Sigmoid colon (tissue), 7 donors: Measurements from ENCODE around the gene MBP. TPM values are rescaled to one million over a fixed set of nuclear protein-coding genes. Genes with fewer than 3 reads are reported as not detected.
"Not testable (repeated sequence)": the region's sequence is repeated elsewhere in the genome, so short reads cannot be mapped to it uniquely, and the experiment has no call there.

Experiments used
- DNase-seq: peaks from one replicate; pipeline ENCODE4 v3.0.0-alpha.2; 2019
- H3K27ac ChIP-seq, 4 donors: fragments of 200-600 bp; sonication (generic); one replicate each; pipeline ENCODE4 v1.5.1; 2016 to 2019; ENCODE audit warnings: mild to moderate bottlenecking in 1 of 4
- H3K27me3 ChIP-seq, 3 donors: fragments of 200-600 bp; sonication (generic); one replicate each; pipeline ENCODE4 v1.5.1; 2019; ENCODE audit warnings: mild to moderate bottlenecking in 1 of 3
- H3K36me3 ChIP-seq, 4 donors: fragments of 200-600 bp; sonication (generic); one replicate each; pipeline ENCODE4 v1.5.1; 2016 to 2019
- H3K4me1 ChIP-seq, 4 donors: fragments of 200-600 bp; sonication (generic); one replicate each; pipeline ENCODE4 v1.5.1; 2017 to 2019
- H3K4me3 ChIP-seq, 4 donors: fragments of 200-600 bp; sonication (generic); one replicate each; pipeline ENCODE4 v1.5.1; 2017 to 2019; ENCODE audit warnings: mild to moderate bottlenecking in 2 of 4, moderate library complexity in 1 of 4
- H3K9me3 ChIP-seq, 4 donors: fragments of 200-600 bp in 3 of 4; sonication (generic) in 3 of 4; one replicate each; pipeline versions ENCODE4 v1.5.1 to v1.6.1; 2013 to 2019
- EP300 ChIP-seq, 4 donors: sonication (generic); formaldehyde crosslinking; IDR thresholded peaks; one replicate each; pipeline ENCODE4 v1.6.1; 2017; ENCODE audit warnings: antibody characterized with exemption in 4 of 4
- POLR2A ChIP-seq, 2 donors: fragments of 450-650 bp; IDR thresholded peaks; one replicate each; pipeline ENCODE4 v1.6.1; 2016; ENCODE audit warnings: antibody characterized with exemption in 2 of 2, mild to moderate bottlenecking in 2 of 2, moderate library complexity in 2 of 2
- POLR2AphosphoS5 ChIP-seq, 4 donors: sonication (generic); formaldehyde crosslinking; IDR thresholded peaks; one replicate each; pipeline ENCODE4 v1.6.1; 2017; ENCODE audit warnings: antibody characterized with exemption in 4 of 4
- WGBS, 2 donors: extraction: QIAGEN DNeasy Blood & Tissue Kit; methylation state at CpG; one replicate each; pipeline ENCODE4 v1.1.7; 2013; 5-methylcytosine and 5-hydroxymethylcytosine counted together
- intact Hi-C: fragments of 100-400 bp; cut with DNase I; formaldehyde crosslinking; loops from one replicate; pipeline ENCODE4 v1.15.1; 2023
- polyA plus RNA-seq, 3 donors: library from polyadenylated mRNA; stranded (reverse); fragments of 200-250 nt; gene quantifications; one replicate each; pipeline ENCODE4 v1.2.3, GENCODE V29; 2013
- total RNA-seq, 4 donors: library from RNA; depleted of rRNA; stranded (reverse); fragments of >200 nt; gene quantifications; one replicate each; pipeline ENCODE4 v1.1.0, GENCODE V29; 2016
- TF ChIP-seq, protein P1 (sequence below), 4 experiments: fragments of 450-650 bp in 3 of 4; fragments of 200-600 bp in 1 of 4; IDR thresholded peaks; one replicate each; pipeline ENCODE4 v1.5.1; 2016 to 2019; ENCODE audit warnings: antibody characterized with exemption in 4 of 4, mild to moderate bottlenecking in 3 of 4, moderate library complexity in 2 of 4
- donor health status: healthy with polysubstance abuse.
- donor health status: Bipolar disorder and iron deficiency.
- donor health status: healthy.

Gene MBP
- total and polyA plus RNA-seq, 7 donors, result 18.3 to 30.7 (median 24.0) TPM

DNA sequence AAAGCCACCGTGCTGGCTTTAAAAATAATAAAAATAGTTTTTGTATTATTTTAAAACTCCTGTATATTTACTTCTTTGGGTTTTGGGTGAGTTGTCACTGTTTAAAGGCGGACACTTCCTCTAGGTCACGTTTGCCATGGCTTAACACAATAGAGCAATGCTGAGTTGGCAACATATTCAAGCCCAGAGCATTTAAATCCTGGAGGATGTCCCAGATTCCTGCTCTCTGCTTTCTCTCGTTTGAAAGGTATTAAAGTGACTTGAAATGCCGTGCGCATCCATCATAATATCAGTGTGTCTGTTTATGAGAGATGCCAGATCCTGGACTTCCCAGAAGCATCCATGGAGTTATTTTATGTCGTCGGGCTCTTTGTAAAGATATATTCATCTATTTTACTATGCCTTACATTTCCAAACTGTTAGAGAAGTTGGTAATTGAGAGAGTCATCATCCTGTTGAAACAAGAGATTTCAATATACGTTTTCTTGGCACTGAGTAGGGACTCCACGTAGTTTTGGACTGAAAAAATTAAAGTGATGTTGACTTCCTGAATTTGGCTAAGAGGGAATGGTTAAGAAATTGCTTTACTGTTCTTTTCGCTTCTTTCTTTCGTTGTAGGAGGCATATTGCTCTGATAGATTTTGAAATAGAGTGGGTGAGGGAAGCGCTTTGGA lies 159.6 kb downstream of the MBP start:
- no peak for DNase-seq
- Histone ChIP-seq H3K27ac (no peak overlapping the region), H3K36me3 (peaks cover 0 to 12% (median 0%) of the 10 kb centered on the region in 4 donors), H3K4me1 (peaks cover 0 to 9% (median 6%) of the 10 kb centered on the region in 4 donors), H3K27me3 (no peaks in the 10 kb centered on the region), H3K4me3 (no peak overlapping the region), H3K9me3 (no peaks in the 10 kb centered on the region)
- WGBS, 2 donors, result 83 to 90% methylated on average over 13 of the region's 13 CpGs
- TF ChIP-seq POLR2A (IDR thresholded peaks at IDR 0.05), result no peak
- TF ChIP-seq, protein P1, sequence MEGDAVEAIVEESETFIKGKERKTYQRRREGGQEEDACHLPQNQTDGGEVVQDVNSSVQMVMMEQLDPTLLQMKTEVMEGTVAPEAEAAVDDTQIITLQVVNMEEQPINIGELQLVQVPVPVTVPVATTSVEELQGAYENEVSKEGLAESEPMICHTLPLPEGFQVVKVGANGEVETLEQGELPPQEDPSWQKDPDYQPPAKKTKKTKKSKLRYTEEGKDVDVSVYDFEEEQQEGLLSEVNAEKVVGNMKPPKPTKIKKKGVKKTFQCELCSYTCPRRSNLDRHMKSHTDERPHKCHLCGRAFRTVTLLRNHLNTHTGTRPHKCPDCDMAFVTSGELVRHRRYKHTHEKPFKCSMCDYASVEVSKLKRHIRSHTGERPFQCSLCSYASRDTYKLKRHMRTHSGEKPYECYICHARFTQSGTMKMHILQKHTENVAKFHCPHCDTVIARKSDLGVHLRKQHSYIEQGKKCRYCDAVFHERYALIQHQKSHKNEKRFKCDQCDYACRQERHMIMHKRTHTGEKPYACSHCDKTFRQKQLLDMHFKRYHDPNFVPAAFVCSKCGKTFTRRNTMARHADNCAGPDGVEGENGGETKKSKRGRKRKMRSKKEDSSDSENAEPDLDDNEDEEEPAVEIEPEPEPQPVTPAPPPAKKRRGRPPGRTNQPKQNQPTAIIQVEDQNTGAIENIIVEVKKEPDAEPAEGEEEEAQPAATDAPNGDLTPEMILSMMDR (IDR thresholded peaks at IDR 0.05), result no peak
- no peak for TF ChIP-seq EP300 (IDR thresholded peaks at IDR 0.05)
- TF ChIP-seq POLR2AphosphoS5 (IDR thresholded peaks at IDR 0.05), result no peak
- intact Hi-C loops, result no loop called here

DNA sequence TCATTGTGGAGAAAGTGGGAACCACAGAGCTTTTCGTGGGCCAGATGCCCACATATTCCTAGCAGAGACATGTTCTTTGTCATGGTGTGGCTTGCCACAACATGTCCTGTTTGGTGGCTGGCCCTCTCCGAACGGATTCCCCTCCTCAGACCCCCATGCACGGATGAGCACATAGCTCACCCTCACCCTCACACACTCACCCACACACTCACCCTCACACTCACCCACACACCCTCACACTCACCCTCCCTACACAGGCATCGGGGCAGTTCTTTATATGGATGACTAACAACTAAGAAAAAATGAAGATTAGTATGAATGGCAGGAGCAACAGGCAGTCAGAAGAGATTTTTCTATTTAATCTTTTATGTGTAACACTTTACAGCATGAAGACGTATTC lies 160.3 kb downstream of the MBP start:
- DNase-seq, result no peak
- H3K4me1 ChIP-seq, result peaks cover 0 to 9% (median 6%) of the 10 kb centered on the region in 4 donors
- TF ChIP-seq, protein P1 (IDR thresholded peaks at IDR 0.05), result no peak
- TF ChIP-seq POLR2AphosphoS5 (IDR thresholded peaks at IDR 0.05) (no peak), POLR2A (IDR thresholded peaks at IDR 0.05) (no peak), EP300 (IDR thresholded peaks at IDR 0.05) (no peak)
- H3K4me3 ChIP-seq, result no peak overlapping the region
- H3K9me3 ChIP-seq, result no peaks in the 10 kb centered on the region
- H3K27me3 ChIP-seq, result no peaks in the 10 kb centered on the region
- WGBS, 2 donors, result 89 to 93% methylated on average over 6 of the region's 6 CpGs
- H3K27ac ChIP-seq, result no peak overlapping the region
- intact Hi-C loops, result no loop called here
- H3K36me3 ChIP-seq, result peaks cover 0 to 12% (median 0%) of the 10 kb centered on the region in 4 donors

DNA sequence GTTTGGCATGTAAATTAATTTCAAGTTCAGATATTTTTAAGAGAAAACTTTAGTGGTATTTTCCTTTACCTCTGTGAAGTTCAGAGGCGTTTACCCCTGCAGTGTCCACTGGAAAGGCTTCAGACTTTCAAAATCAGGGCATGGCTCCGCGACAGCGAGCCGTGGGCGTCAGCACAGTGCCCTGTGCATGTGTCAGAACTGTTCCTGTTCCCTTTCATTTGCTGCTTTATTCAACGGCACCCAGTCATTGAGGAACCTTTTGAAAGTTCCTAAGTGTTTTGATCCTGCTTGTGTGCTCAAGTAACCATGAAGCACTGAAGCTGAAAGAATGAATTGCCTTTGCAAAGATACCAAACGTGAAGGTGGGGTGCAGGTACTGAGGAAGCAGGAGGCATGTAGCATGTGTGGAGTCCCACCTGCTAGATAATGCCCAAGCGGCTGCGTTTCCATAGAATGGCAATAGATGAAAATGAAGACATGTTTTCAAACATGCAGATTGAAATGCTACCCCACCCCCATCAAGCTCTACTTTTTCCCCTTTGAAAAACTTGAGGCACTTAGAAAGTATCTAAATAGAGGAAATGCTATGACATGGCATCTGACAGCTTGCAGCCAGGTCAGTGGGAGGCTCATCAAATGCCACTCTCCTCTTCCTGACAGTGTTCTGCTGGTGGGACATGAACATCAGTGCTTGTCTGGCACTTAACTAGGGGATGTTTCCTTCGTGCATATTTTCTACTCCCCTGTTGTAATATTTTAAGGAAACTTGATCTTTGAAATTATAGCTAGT lies 161.6 kb downstream of the MBP start:
- H3K9me3 ChIP-seq, result no peaks in the 10 kb centered on the region
- no peak for DNase-seq
- no peak overlapping the region for H3K4me3 ChIP-seq
- H3K36me3 ChIP-seq, result peaks cover 0 to 12% (median 0%) of the 10 kb centered on the region in 4 donors
- H3K4me1 ChIP-seq, result peaks cover 0 to 9% (median 6%) of the 10 kb centered on the region in 4 donors
- no peak for TF ChIP-seq EP300 (IDR thresholded peaks at IDR 0.05)
- TF ChIP-seq, protein P1 (IDR thresholded peaks at IDR 0.05), result no peak
- TF ChIP-seq POLR2A (IDR thresholded peaks at IDR 0.05), result no peak
- TF ChIP-seq POLR2AphosphoS5 (IDR thresholded peaks at IDR 0.05), result no peak
- WGBS, 2 donors, result 82 to 90% methylated on average over 11 of the region's 11 CpGs
- H3K27me3 ChIP-seq, result no peaks in the 10 kb centered on the region
- H3K27ac ChIP-seq, result no peak overlapping the region
- intact Hi-C loops, result no loop called here

DNA sequence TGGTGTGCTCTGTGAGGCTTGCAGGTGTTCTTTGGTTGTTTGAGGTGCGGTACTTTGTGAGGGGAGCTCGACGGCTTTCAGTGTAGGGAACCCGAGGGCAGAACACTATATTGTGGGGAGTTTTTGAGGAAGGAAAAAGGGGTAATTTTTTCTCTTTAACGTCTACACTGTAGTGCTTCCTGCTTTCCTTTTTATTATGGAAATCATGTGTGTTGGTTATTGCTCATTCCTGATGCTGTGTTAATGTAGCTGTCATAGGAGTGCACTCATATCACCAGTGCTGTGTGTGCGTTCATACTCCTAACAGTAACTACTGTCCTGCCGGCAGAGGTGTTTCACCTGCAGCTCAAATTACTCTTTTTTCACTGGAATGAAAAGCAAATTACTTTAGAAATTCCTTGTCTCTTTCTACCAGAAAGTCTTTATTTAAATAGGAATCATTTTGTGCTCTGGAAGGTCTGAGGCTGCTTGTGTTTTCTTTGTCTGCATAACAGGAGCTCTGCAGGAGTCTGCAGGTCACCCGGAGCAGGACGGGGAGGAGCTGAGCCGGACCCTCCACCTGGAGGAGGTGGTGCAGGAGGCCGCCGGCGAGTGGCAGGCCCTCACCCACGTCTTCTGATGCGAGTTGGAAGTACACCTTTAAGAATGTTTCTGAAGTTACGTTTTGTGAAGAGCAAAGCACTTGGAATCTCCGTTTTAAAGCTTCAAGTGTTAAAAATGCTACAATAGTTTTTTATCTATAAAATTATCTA lies 164.7 kb downstream of the MBP start:
- DNase-seq, result no peak
- intact Hi-C loops, result no loop called here
- TF ChIP-seq, protein P1 (IDR thresholded peaks at IDR 0.05), result no peak
- TF ChIP-seq EP300 (IDR thresholded peaks at IDR 0.05), result no peak
- TF ChIP-seq POLR2AphosphoS5 (IDR thresholded peaks at IDR 0.05), result no peak
- TF ChIP-seq POLR2A (IDR thresholded peaks at IDR 0.05), result no peak
- Histone ChIP-seq H3K27ac (no peak overlapping the region), H3K4me3 (no peak overlapping the region), H3K36me3 (peaks cover 0 to 12% (median 0%) of the 10 kb centered on the region in 4 donors), H3K9me3 (no peaks in the 10 kb centered on the region), H3K27me3 (no peaks in the 10 kb centered on the region), H3K4me1 (peaks cover 0 to 5% (median 1%) of the 10 kb centered on the region in 4 donors)
- WGBS, 2 donors, result 69 to 73% methylated on average over 17 of the region's 17 CpGs

DNA sequence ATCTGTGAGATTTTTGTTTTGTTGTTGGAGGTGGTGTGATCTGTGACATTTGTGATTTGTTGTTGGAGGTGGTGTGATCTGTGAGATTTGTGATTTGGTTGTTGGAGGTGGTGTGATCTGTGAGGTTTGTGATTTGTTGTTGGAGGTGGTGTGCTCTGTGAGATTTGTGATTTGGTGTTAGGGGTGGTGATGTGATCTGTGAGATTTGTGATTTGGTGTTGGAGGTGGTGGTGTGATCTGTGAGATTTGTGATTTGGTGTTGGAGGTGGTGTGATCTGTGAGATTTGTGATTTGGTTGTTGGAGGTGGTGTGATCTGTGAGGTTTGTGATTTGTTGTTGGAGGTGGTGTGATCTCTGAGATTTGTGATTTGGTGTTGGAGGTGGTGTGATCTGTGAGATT lies 165.3 kb downstream of the MBP start:
- H3K27ac ChIP-seq, H3K27me3 ChIP-seq, intact Hi-C loops, H3K4me3 ChIP-seq, H3K9me3 ChIP-seq, DNase-seq, H3K4me1 ChIP-seq: not testable (repeated sequence)
- peaks cover 0 to 12% (median 0%) of the 10 kb centered on the region in 4 donors for H3K36me3 ChIP-seq

DNA sequence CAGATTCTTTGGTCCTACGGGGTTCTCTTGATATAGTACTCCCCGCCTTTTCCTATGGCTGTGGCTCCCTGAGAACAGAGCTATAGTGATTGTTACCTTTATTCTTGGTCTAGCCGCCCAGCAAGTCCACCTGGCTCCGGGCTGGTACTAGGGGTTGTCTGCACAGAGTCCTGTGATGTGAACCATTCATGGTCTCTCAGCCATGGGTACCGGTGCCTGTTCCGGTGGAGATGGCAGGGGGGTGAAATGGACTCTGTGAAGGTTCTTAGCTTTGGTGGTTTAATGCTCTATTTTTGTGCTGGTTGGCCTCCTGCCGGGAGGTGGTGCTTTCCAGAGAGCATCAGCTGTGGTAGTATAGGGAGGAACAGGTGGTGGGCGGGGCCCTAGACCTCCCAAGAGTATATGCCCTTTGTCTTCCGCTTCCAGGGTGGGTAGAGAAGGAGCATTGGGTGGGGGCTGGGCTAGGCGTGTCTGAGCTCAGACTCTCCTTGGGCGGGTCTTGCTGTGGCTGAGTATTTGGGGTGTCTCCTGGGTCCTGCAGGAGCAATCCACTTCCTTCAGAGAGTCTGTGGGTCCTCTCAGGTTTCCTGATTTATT lies 166.9 kb downstream of the MBP start:
- H3K9me3 ChIP-seq, H3K27me3 ChIP-seq, H3K4me1 ChIP-seq, intact Hi-C loops, DNase-seq, H3K27ac ChIP-seq, H3K4me3 ChIP-seq: not testable (repeated sequence)
- 69 to 72% methylated on average over 11 of the region's 11 CpGs for WGBS, 2 donors
- peaks cover 0 to 22% (median 6%) of the 10 kb centered on the region in 4 donors for H3K36me3 ChIP-seq
